SK-N-MC (cell line): ENCODE results near the gene TEX19.

Source experiments
- EZH2 ChIP-seq: fragments of 200-600 bp; sonication (generic); IDR thresholded peaks from one replicate; pipeline ENCODE4 v1.6.1; 2017; ENCODE audit warnings: antibody characterized with exemption
- FOXP2 ChIP-seq: optimal IDR thresholded peaks from 2 replicates; pipeline ENCODE3; 2011; ENCODE audit warnings: mild to moderate bottlenecking, moderate library complexity; ENCODE audit not compliant: insufficient read depth; ENCODE audit errors: extremely low read length, control extremely low read depth
- POLR2AphosphoS5 ChIP-seq: IDR thresholded peaks from 2 replicates; pipeline ENCODE4 v1.6.1; 2012; ENCODE audit warnings: mild to moderate bottlenecking, low read depth, low read length, borderline replicate concordance

GRCh38 chr17:82411396-82412053 lies 52.5 kb downstream of the TEX19 start:
- no peak for TF ChIP-seq EZH2
- no peak for TF ChIP-seq POLR2AphosphoS5
- TF ChIP-seq FOXP2, result no peak
